ENCODE measurements around the gene PNP.

The PNP gene

DNA sequence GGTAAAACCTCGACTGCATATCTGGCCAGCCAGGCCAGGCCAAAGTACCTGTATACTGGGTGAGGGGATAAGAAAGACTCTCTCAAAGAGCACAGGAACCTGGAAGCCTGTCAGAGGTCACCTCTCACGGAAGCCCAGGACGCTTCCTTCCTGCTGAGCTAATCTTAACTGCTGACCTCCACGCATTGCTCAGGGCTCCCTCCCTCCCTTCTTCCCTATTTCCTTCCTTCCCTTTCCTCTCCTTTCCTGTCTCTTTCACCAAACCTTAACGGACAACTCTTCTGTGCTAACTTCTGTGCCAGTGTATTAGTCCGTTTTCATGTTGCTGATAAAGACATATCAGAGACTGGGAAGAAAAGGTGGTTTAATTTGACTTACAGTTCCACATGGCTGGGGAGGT is 21.4 kb downstream of the PNP start:
- no peak overlapping the region for H2BK120ac ChIP-seq (ENCODE audit: low read depth, low read length)
- H3K4me3 ChIP-seq (ENCODE audit: insufficient read depth in 1 of 2, low read depth in 1 of 2, low read length in 2 of 2), result no peak overlapping the region
- no peak overlapping the region for H3K4ac ChIP-seq (ENCODE audit: low read depth in 1 of 2, low read length in 2 of 2)
- no peak overlapping the region for H2AK5ac ChIP-seq (ENCODE audit: low read length, severe bottlenecking)
- no peak for DNase-seq
- no peak overlapping the region for H2BK15ac ChIP-seq (ENCODE audit: low read depth, poor library complexity, severe bottlenecking)
- peaks cover 0 to 31% of the 10 kb centered on the region in 2 experiments for H3K27me3 ChIP-seq (ENCODE audit: control insufficient read depth in 1 of 2, insufficient read depth in 1 of 2, low read length in 2 of 2)
- no peak overlapping the region for H4K8ac ChIP-seq (ENCODE audit: low read length)
- no peak overlapping the region for H2BK5ac ChIP-seq (ENCODE audit: low read depth, low read length, poor library complexity, severe bottlenecking)
- no peaks in the 10 kb centered on the region for H3K4me1 ChIP-seq (ENCODE audit: control insufficient read depth, insufficient read depth, low read depth, low read length)
- no peak overlapping the region for H3K27ac ChIP-seq (ENCODE audit: low read length, poor library complexity, severe bottlenecking)
- WGBS, result 59% methylated on average over 6 of the region's 6 CpGs
- H3K9me3 ChIP-seq (ENCODE audit: control insufficient read depth, low read length), result no peaks in the 10 kb centered on the region
- H3K79me1 ChIP-seq (replicated peaks; ENCODE audit: low read length, poor library complexity, severe bottlenecking), result no peaks in the 10 kb centered on the region
- no peak overlapping the region for H3K14ac ChIP-seq (ENCODE audit: low read length in 2 of 2)
- H3K18ac ChIP-seq (ENCODE audit: low read depth in 1 of 2, low read length in 2 of 2), result no peak overlapping the region
- no peak overlapping the region for H4K91ac ChIP-seq (ENCODE audit: low read length)
- no peak overlapping the region for H3K9ac ChIP-seq (ENCODE audit: low read length)
- peak overlapping the region in 1 of 2 experiments; percentile 87 for H3K23ac ChIP-seq (ENCODE audit: low read length in 2 of 2)
- no peaks in the 10 kb centered on the region for H3K36me3 ChIP-seq (ENCODE audit: control insufficient read depth in 1 of 2, insufficient read depth in 2 of 2, low read depth in 1 of 2, low read length in 2 of 2)
- H3K4me2 ChIP-seq (ENCODE audit: low read length, poor library complexity, severe bottlenecking), result no peak overlapping the region
- no peak overlapping the region for H2AFZ ChIP-seq (ENCODE audit: low read depth, low read length)
- H2BK12ac ChIP-seq (ENCODE audit: low read length in 2 of 2), result no peak overlapping the region

DNA sequence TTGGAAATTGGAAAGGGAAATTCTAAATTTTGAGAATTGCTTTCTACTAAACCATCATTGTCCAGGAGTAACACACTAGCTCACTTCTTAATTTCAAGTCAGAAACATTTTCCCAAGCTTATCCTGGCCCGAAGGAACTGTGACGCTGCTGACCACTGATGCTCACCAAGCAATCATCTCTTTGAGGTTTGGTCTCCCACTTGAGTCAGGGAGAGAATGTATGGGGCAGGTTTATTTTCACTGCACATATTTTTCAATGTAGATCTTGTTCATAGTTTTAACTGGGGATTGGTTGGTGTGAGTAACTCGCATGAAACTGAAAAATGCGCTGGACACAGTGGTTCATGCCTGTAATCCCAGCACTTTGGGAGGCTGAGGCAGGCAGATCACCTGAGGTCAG is 23.3 kb downstream of the PNP start:
- Histone ChIP-seq H3K27me3 (ENCODE audit: control insufficient read depth in 1 of 2, insufficient read depth in 1 of 2, low read length in 2 of 2) (peaks cover 0 to 19% of the 10 kb centered on the region in 2 experiments), H4K91ac (ENCODE audit: low read length) (no peak overlapping the region), H3K14ac (ENCODE audit: low read length in 2 of 2) (no peak overlapping the region), H3K18ac (ENCODE audit: low read depth in 1 of 2, low read length in 2 of 2) (no peak overlapping the region), H3K23ac (ENCODE audit: low read length in 2 of 2) (no peak overlapping the region), H3K9me3 (ENCODE audit: control insufficient read depth, low read length) (no peaks in the 10 kb centered on the region), H2BK5ac (ENCODE audit: low read depth, low read length, poor library complexity, severe bottlenecking) (no peak overlapping the region), H2AK5ac (ENCODE audit: low read length, severe bottlenecking) (no peak overlapping the region), H2AFZ (ENCODE audit: low read depth, low read length) (no peak overlapping the region), H3K79me1 (replicated peaks; ENCODE audit: low read length, poor library complexity, severe bottlenecking) (no peaks in the 10 kb centered on the region), H3K4me2 (ENCODE audit: low read length, poor library complexity, severe bottlenecking) (no peak overlapping the region), H2BK120ac (ENCODE audit: low read depth, low read length) (no peak overlapping the region), H3K36me3 (ENCODE audit: control insufficient read depth in 1 of 2, insufficient read depth in 2 of 2, low read depth in 1 of 2, low read length in 2 of 2) (no peaks in the 10 kb centered on the region), H3K9ac (ENCODE audit: low read length) (no peak overlapping the region), H2BK15ac (ENCODE audit: low read depth, poor library complexity, severe bottlenecking) (no peak overlapping the region), H3K4me3 (ENCODE audit: insufficient read depth in 1 of 2, low read depth in 1 of 2, low read length in 2 of 2) (no peak overlapping the region), H3K27ac (ENCODE audit: low read length, poor library complexity, severe bottlenecking) (no peak overlapping the region), H3K4me1 (ENCODE audit: control insufficient read depth, insufficient read depth, low read depth, low read length) (no peaks in the 10 kb centered on the region), H3K4ac (ENCODE audit: low read depth in 1 of 2, low read length in 2 of 2) (no peak overlapping the region), H4K8ac (ENCODE audit: low read length) (no peak overlapping the region), H2BK12ac (ENCODE audit: low read length in 2 of 2) (no peak overlapping the region)
- no peak for DNase-seq
- WGBS, result 93% methylated on average over 4 of the region's 4 CpGs

- no peak overlapping the region for H2BK5ac ChIP-seq (ENCODE audit: low read depth, low read length, poor library complexity, severe bottlenecking)
Measured at GRCh38 chr14:20493634-20494033, 24.4 kb downstream of the PNP start.

GRCh38 chr14:20494935-20495766 is 25.9 kb downstream of the PNP start:
- 78% methylated on average over 8 of the region's 8 CpGs for WGBS
- Histone ChIP-seq H2BK12ac (ENCODE audit: low read length in 2 of 2) (no peak overlapping the region), H2AK5ac (ENCODE audit: low read length, severe bottlenecking) (no peak overlapping the region), H3K4me1 (ENCODE audit: control insufficient read depth, insufficient read depth, low read depth, low read length) (no peaks in the 10 kb centered on the region), H4K8ac (ENCODE audit: low read length) (no peak overlapping the region), H2BK5ac (ENCODE audit: low read depth, low read length, poor library complexity, severe bottlenecking) (no peak overlapping the region), H2BK15ac (ENCODE audit: low read depth, poor library complexity, severe bottlenecking) (no peak overlapping the region), H3K79me1 (replicated peaks; ENCODE audit: low read length, poor library complexity, severe bottlenecking) (no peaks in the 10 kb centered on the region), H3K4me2 (ENCODE audit: low read length, poor library complexity, severe bottlenecking) (no peak overlapping the region), H3K4me3 (ENCODE audit: insufficient read depth in 1 of 2, low read depth in 1 of 2, low read length in 2 of 2) (no peak overlapping the region), H3K36me3 (ENCODE audit: control insufficient read depth in 1 of 2, insufficient read depth in 2 of 2, low read depth in 1 of 2, low read length in 2 of 2) (no peaks in the 10 kb centered on the region), H2AFZ (ENCODE audit: low read depth, low read length) (no peak overlapping the region), H3K9ac (ENCODE audit: low read length) (no peak overlapping the region), H2BK120ac (ENCODE audit: low read depth, low read length) (no peak overlapping the region), H3K23ac (ENCODE audit: low read length in 2 of 2) (no peak overlapping the region), H4K91ac (ENCODE audit: low read length) (no peak overlapping the region), H3K4ac (ENCODE audit: low read depth in 1 of 2, low read length in 2 of 2) (no peak overlapping the region), H3K27ac (ENCODE audit: low read length, poor library complexity, severe bottlenecking) (no peak overlapping the region), H3K14ac (ENCODE audit: low read length in 2 of 2) (no peak overlapping the region), H3K27me3 (ENCODE audit: control insufficient read depth in 1 of 2, insufficient read depth in 1 of 2, low read length in 2 of 2) (peaks cover 0 to 8% of the 10 kb centered on the region in 2 experiments), H3K9me3 (ENCODE audit: control insufficient read depth, low read length) (no peaks in the 10 kb centered on the region), H3K18ac (ENCODE audit: low read depth in 1 of 2, low read length in 2 of 2) (no peak overlapping the region)
- DNase-seq, result no peak

More at GRCh38 chr14:20493634-20494033, 24.4 kb downstream of the PNP start:
- no peak overlapping the region for H3K4me2 ChIP-seq (ENCODE audit: low read length, poor library complexity, severe bottlenecking)
- WGBS, result no CpG with 5 or more reads among the region's 2 CpGs
- no peak overlapping the region for H3K18ac ChIP-seq (ENCODE audit: low read depth in 1 of 2, low read length in 2 of 2)
- H4K8ac ChIP-seq (ENCODE audit: low read length), result no peak overlapping the region
- H3K79me1 ChIP-seq (replicated peaks; ENCODE audit: low read length, poor library complexity, severe bottlenecking), result no peaks in the 10 kb centered on the region
- H2AFZ ChIP-seq (ENCODE audit: low read depth, low read length), result no peak overlapping the region
- no peaks in the 10 kb centered on the region for H3K4me1 ChIP-seq (ENCODE audit: control insufficient read depth, insufficient read depth, low read depth, low read length)
- H3K4me3 ChIP-seq (ENCODE audit: insufficient read depth in 1 of 2, low read depth in 1 of 2, low read length in 2 of 2), result no peak overlapping the region
- H3K4ac ChIP-seq (ENCODE audit: low read depth in 1 of 2, low read length in 2 of 2), result no peak overlapping the region
- no peak overlapping the region for H4K91ac ChIP-seq (ENCODE audit: low read length)
- H2BK15ac ChIP-seq (ENCODE audit: low read depth, poor library complexity, severe bottlenecking), result no peak overlapping the region
- no peak overlapping the region for H3K27ac ChIP-seq (ENCODE audit: low read length, poor library complexity, severe bottlenecking)
- H3K36me3 ChIP-seq (ENCODE audit: control insufficient read depth in 1 of 2, insufficient read depth in 2 of 2, low read depth in 1 of 2, low read length in 2 of 2), result no peaks in the 10 kb centered on the region
- no peak overlapping the region for H2AK5ac ChIP-seq (ENCODE audit: low read length, severe bottlenecking)
- no peaks in the 10 kb centered on the region for H3K9me3 ChIP-seq (ENCODE audit: control insufficient read depth, low read length)
- peaks cover 0 to 15% of the 10 kb centered on the region in 2 experiments for H3K27me3 ChIP-seq (ENCODE audit: control insufficient read depth in 1 of 2, insufficient read depth in 1 of 2, low read length in 2 of 2)
- no peak overlapping the region for H3K9ac ChIP-seq (ENCODE audit: low read length)
- H3K14ac ChIP-seq (ENCODE audit: low read length in 2 of 2), result no peak overlapping the region
- no peak overlapping the region for H2BK12ac ChIP-seq (ENCODE audit: low read length in 2 of 2)
- H2BK120ac ChIP-seq (ENCODE audit: low read depth, low read length), result no peak overlapping the region
- DNase-seq, result no peak
- no peak overlapping the region for H3K23ac ChIP-seq (ENCODE audit: low read length in 2 of 2)
